ENCODE data around the gene SLC38A9.

Gene SLC38A9

DNA sequence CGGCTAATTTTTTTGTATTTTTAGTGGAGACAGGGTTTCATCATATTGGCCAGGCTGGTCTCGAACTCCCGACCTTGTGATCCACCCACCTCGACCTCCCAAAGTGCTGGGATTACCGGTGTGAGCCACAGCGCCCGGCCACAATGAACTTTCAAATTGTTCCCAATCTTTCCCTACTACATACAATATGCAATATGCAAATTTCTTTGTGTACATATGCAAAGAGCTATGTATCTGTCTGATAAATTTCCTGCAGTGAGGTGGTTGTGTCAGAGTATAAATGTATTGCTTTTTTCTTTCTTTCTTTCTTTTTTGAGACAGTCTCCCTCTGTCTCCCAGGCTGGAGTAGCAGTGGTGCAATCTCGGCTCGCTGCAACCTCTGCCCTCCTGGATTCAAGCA, 128.5 kb downstream of the SLC38A9 start:
- no peak for DNase-seq (ENCODE audit: low read depth in 2 of 2)

DNA sequence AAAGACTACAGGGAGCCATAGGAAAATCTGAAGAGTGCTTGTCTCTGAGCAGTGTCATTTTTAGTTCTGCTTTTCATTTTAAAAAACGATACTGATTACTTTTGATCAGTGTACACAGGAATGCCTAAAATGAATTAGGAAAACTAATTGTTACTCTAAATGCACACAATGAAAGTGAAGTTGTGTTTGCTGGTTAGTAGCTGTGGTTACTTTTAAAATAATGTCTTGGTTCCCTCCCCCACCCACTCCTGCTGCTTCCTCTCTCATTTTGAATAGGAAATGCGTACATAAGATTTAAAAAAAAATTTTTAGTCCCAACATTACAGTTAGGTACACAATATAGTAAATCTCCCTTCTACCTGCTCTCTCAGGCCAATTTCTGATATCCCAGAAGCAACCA, 129.9 kb downstream of the SLC38A9 start:
- DNase-seq (ENCODE audit: low read depth in 2 of 2) = no peak

DNA sequence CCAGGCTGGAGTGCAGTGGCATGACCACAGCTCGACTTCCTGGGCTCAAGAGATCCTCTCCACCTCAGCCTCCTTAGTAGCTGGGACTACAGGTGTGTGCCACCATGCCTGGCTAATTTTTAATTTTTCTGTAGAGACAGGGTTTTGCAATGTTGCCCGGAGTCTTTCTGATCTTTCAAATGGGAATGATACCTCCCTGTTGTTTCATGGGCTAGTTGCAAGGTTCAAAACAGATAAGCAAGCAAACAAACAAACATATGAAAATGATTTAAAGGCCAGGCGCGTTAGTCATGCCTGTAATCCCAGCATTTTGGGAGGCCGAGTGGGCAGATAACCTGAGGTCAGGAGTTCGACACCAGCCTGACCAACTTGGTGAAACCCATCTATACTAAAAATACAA, 132.1 kb downstream of the SLC38A9 start:
- no peak for DNase-seq (ENCODE audit: low read depth in 2 of 2)

DNA sequence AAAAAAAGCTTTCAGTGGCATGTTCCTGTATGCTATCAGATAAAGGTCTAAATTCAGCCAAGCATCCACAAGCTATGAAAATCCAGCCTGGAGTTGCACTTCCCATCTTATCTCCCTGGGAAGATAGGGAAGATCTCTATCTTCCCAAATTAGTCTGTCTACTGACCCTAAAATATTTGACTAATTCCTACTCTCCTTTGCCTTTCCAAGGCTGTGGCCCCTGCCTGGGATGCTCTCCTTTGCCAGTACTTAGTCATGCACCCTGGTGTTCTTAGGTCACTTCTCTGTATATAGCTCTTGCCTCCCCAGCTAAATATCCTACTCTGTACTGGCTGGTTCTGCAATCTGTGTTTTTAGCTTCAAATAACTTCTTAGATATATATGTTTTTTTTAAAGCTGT, 133.4 kb downstream of the SLC38A9 start:
- DNase-seq (ENCODE audit: low read depth in 2 of 2) = no peak

DNA sequence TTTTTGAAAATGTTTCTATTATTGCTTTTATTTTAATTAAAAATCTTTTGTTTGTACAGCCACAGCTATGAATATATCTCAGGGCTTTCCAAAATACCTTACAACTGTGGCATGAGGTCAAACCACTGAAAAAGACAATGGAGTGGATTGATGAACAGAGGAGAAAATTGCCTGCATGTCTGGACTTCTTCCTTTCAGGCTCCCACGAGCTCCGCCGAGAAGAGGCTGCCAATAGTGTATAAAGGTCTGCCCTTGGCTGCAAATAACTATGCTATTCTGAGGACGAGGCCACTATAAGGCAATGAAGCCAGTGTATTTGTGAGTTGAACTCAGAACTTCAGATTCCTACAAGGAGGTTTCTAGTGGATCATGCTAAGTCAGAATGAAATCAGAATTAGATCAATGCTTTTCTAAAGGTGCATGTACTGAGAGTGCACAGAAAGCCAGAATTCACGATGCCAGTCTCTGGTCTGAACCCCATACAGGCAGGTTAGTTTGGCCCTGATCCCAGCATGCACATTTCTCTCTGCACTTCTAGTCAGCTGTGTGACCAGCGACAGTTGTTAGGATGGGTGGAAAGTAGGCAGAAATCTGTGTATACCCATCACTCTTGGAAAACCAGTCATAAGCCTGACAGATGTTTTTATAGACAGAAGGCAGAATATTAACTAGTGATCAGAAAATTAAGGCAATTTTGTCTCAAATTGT, 134.6 kb downstream of the SLC38A9 start:
- DNase-seq (ENCODE audit: low read depth in 2 of 2) = no peak

DNA sequence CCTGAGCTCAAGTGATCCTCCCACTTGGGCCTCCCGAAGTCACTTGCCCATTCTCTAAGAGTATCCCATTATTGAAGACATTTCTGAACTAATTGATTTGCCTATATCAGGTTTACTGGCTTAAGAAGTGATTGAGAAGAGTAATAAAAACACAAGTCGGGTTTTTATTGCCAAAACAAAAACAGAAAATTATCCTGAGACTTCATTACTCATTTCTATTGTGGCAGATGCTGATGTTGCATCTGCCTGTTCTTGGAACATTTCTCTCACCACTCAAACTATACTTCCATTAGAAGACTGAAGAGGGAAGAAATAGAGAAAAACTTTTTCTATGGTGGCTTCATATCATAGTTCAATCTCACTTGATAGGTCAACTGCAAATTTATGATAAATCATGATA, 135.5 kb downstream of the SLC38A9 start:
- no peak for DNase-seq (ENCODE audit: low read depth in 2 of 2)

Measured in stimulated activated CD4-positive, alpha-beta T cell treated with anti-CD3 and anti-CD28 coated beads, Interleukin-1b, Interleukin-23, amount 100 ng/mL, for 4 hours (primary cell).